DOHH2 (cell line): ENCODE measurements around the gene RPS14.

Experiments
- H3F3A ChIP-seq: fragments of 200-600 bp; sonication (generic), shearing (Covaris generic); 2 replicates; pipeline ENCODE4 v1.6.0; 2016; ENCODE audit warnings: antibody characterized with exemption, mild to moderate bottlenecking; ENCODE audit not compliant: control insufficient read depth, insufficient read depth
- H3K27ac ChIP-seq: fragments of 200-600 bp; sonication (generic); 2 replicates; pipeline ENCODE4 v1.5.1; 2014; ENCODE audit warnings: low read depth, mild to moderate bottlenecking, low read length, moderate library complexity
- H3K27me3 ChIP-seq: fragments of 200-600 bp; sonication (generic); 2 replicates; pipeline ENCODE4 v1.6.1; 2014; ENCODE audit warnings: mild to moderate bottlenecking, low read length, mixed read lengths; ENCODE audit not compliant: control insufficient read depth
- H3K36me3 ChIP-seq: fragments of 200-600 bp; sonication (generic); 2 replicates; pipeline ENCODE4 v1.6.1; 2014; ENCODE audit warnings: mild to moderate bottlenecking, low read length, moderate library complexity, mixed read lengths; ENCODE audit not compliant: control insufficient read depth
- H3K4me1 ChIP-seq: fragments of 200-600 bp; sonication (generic); 2 replicates; pipeline ENCODE4 v1.6.1; 2014; ENCODE audit warnings: mild to moderate bottlenecking, low read length, mixed read lengths; ENCODE audit not compliant: control insufficient read depth
- H3K4me2 ChIP-seq: fragments of 200-600 bp; sonication (generic); 2 replicates; pipeline ENCODE4 v1.6.0; 2014; ENCODE audit warnings: mild to moderate bottlenecking, low read length, moderate library complexity
- H3K4me3 ChIP-seq: fragments of 200-600 bp; sonication (generic); 2 replicates; pipeline ENCODE4 v1.5.1; 2014; ENCODE audit warnings: mild to moderate bottlenecking, low read length, mixed read lengths
- H3K79me2 ChIP-seq: fragments of 200-600 bp; sonication (generic); 2 replicates; pipeline ENCODE4 v1.6.1; 2014; ENCODE audit warnings: mild to moderate bottlenecking, low read length, mixed read lengths; ENCODE audit not compliant: control insufficient read depth
- H3K9me2 ChIP-seq: fragments of 200-600 bp; sonication (generic); replicated peaks from 2 replicates; pipeline ENCODE4 v1.6.1; 2014; ENCODE audit warnings: mild to moderate bottlenecking, low read length, mixed read lengths; ENCODE audit not compliant: control insufficient read depth
- H3K9me3 ChIP-seq: fragments of 200-600 bp; sonication (generic); 2 replicates; pipeline ENCODE4 v1.6.1; 2014; ENCODE audit warnings: antibody characterized with exemption, low read length, mixed read lengths; ENCODE audit not compliant: control insufficient read depth, insufficient read depth
- H4K20me1 ChIP-seq: fragments of 200-600 bp; sonication (generic); 2 replicates; pipeline ENCODE4 v1.6.0; 2014; ENCODE audit warnings: low read depth, mild to moderate bottlenecking, antibody characterized with exemption, low read length, moderate library complexity; ENCODE audit not compliant: control insufficient read depth, insufficient read depth
- EZH2phosphoT487 ChIP-seq: fragments of 200-600 bp; sonication (generic); IDR thresholded peaks from 2 replicates; pipeline ENCODE4 v1.6.1; 2017; ENCODE audit warnings: borderline replicate concordance, mild to moderate bottlenecking, antibody characterized with exemption, low read length, moderate library complexity, mixed read lengths
- TF ChIP-seq, protein P1 (sequence below): fragments of 200-600 bp; sonication (generic); IDR thresholded peaks from one replicate; pipeline ENCODE4 v1.5.1; 2014; ENCODE audit warnings: antibody characterized with exemption, mild to moderate bottlenecking, low read depth, low read length; ENCODE audit not compliant: poor library complexity, severe bottlenecking

Gene RPS14

DNA sequence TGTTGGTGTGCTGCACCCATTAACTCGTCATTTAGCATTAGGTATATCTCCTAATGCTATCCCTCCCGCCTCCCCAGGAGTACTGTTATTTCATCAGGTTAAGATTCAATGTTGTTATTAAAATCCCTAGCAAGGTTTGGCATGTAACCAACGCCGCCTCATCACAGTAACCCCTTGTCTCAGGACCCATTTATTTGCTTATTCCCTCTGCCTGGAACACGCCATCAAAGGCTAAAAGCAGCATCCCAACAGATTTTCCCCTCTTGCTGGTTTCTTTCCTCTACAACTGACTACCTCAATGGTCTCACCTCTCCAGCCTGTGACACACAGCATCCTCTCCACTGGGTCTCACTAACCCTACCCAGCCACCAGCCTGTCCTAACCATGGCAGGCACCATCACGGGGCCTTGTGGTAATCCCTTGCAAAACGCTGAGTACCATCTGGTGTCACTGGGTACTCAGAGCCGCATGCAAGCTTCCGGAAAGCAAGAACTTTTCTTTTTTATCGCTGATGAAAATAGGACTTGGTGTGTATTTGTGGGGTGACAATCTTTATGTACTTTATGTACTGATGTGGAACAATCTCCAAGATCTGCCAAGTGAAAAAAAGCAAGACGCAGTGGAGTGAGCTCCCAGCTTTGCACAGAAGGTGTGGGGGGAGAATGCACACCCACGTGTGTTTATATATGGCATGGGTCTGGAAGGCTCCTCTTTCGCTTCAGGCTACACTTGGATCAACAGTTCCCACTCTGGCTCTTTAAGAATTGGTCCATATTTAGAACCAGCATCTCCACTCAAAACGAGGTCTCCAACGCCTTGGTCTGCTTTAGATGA, 6.1 kb downstream of the RPS14 start:
- no peak for TF ChIP-seq EZH2phosphoT487
- TF ChIP-seq, protein P1, sequence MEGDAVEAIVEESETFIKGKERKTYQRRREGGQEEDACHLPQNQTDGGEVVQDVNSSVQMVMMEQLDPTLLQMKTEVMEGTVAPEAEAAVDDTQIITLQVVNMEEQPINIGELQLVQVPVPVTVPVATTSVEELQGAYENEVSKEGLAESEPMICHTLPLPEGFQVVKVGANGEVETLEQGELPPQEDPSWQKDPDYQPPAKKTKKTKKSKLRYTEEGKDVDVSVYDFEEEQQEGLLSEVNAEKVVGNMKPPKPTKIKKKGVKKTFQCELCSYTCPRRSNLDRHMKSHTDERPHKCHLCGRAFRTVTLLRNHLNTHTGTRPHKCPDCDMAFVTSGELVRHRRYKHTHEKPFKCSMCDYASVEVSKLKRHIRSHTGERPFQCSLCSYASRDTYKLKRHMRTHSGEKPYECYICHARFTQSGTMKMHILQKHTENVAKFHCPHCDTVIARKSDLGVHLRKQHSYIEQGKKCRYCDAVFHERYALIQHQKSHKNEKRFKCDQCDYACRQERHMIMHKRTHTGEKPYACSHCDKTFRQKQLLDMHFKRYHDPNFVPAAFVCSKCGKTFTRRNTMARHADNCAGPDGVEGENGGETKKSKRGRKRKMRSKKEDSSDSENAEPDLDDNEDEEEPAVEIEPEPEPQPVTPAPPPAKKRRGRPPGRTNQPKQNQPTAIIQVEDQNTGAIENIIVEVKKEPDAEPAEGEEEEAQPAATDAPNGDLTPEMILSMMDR: no peak
- peaks cover 26% of the 10 kb centered on the region for H4K20me1 ChIP-seq
- H3K27me3 ChIP-seq: no peaks in the 10 kb centered on the region
- H3K36me3 ChIP-seq: peaks cover 60% of the 10 kb centered on the region
- peaks cover 22% of the 10 kb centered on the region for H3K79me2 ChIP-seq
- no peak overlapping the region for H3K4me3 ChIP-seq
- no peak overlapping the region for H3K27ac ChIP-seq
- H3K4me2 ChIP-seq: no peak overlapping the region
- H3K9me3 ChIP-seq: no peaks in the 10 kb centered on the region
- peaks cover 71% of the 10 kb centered on the region for H3F3A ChIP-seq
- H3K4me1 ChIP-seq: peaks cover 19% of the 10 kb centered on the region
- no peaks in the 10 kb centered on the region for H3K9me2 ChIP-seq

DNA sequence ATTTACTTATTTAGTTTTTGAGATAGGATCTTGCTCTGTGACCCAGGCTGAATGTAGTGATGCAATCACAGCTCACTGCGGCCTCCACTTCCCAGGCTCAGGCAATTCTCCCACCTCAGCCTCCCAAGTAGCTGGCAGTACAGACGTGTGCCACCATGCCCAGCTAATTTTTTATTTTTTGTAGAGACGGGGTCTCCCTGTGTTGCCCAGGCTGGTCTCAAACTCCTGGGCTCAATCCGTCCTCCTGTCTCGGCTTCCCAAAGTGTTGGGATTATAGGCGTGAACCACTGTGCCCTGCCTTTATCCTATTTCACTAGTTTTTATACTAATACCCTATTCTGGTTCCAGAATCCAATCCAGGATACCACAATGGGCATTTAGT, 6.8 kb downstream of the RPS14 start:
- Histone ChIP-seq H3K27ac (no peak overlapping the region), H3K9me2 (no peaks in the 10 kb centered on the region), H3K4me1 (peaks cover 11% of the 10 kb centered on the region), H4K20me1 (peaks cover 18% of the 10 kb centered on the region), H3K4me2 (no peak overlapping the region), H3K27me3 (no peaks in the 10 kb centered on the region), H3K9me3 (no peaks in the 10 kb centered on the region), H3K36me3 (peaks cover 52% of the 10 kb centered on the region), H3K4me3 (no peak overlapping the region), H3K79me2 (peaks cover 15% of the 10 kb centered on the region), H3F3A (peaks cover 65% of the 10 kb centered on the region)
- TF ChIP-seq, protein P1: no peak
- no peak for TF ChIP-seq EZH2phosphoT487

DNA sequence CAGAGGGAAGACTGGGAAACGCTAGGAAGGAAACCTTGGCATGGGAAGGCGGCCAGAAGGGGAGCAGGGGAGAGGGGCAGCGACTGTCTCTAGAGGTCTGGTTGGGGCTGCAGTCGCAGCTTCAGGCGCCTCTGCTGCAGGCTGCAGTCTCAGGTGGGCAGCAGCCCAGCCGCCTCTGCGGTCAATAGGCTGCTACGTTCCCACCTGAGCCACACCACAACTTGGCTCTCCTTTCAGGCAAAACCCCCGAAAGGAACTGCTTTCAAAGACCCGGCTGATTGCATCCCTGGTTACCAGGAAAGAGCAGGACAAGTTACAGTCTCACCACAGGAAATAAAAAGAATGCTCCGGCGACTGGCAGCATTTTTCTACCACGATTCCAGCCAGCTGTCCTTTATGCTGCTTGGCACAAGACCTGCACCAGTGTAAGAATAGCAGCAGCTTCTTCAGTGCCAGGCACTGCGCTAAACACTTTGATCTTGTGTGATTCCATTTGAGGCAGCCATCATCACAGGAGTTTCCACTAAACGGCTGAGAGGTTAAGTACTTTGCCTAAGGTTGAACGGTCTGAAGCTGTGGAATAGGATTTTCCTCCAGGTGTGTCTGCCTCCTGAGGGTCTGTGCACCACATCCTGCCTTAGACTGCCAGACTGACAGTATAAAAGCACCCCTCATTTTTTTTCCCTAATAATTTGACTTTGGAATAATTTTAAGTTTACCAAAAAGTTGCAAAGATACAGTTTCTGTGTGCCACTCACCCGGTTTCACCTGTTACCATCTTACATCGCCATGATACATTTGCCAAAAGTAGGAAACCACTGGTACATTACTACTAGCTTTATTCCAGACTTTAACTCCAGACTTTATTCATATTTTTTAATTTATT, 7.5 kb downstream of the RPS14 start:
- Histone ChIP-seq H3K9me3 (no peaks in the 10 kb centered on the region), H3K27me3 (no peaks in the 10 kb centered on the region), H4K20me1 (peaks cover 12% of the 10 kb centered on the region), H3K4me2 (no peak overlapping the region), H3F3A (peaks cover 59% of the 10 kb centered on the region), H3K79me2 (peaks cover 8% of the 10 kb centered on the region), H3K4me3 (no peak overlapping the region), H3K27ac (no peak overlapping the region), H3K9me2 (no peaks in the 10 kb centered on the region), H3K36me3 (peaks cover 46% of the 10 kb centered on the region), H3K4me1 (peaks cover 5% of the 10 kb centered on the region)
- TF ChIP-seq, protein P1: no peak
- TF ChIP-seq EZH2phosphoT487: no peak
